A549 (cell line): Measurements from ENCODE around the gene IMMT. TPM values are rescaled to one million over a fixed set of nuclear protein-coding genes. Genes with fewer than 3 reads are reported as not detected.

Experiments used
- ATAC-seq, 2 experiments: fragments of 200-7000 bp in 1 of 2; fragments of >200 bp in 1 of 2; cut with Nextera tagmentation in 1 of 2; cut with Tn5 transposase in 1 of 2; 3 replicates each; pipeline versions ENCODE4 v1.8.0 to v1.9.1; 2018 to 2020; ENCODE audit warnings: mild to moderate bottlenecking in 1 of 2, moderate library complexity in 1 of 2
- CTCF ChIA-PET: fragments of 300-600 bp; sonication (Branson Sonifier 250); formaldehyde crosslinking; extraction: SDS; loops from one replicate; lab custom pipeline; 2021; ENCODE audit warnings: antibody characterized with exemption, inconsistent platforms; lab: Yijun Ruan, JAX
- POLR2A ChIA-PET: fragments of 350-600 bp; formaldehyde crosslinking; extraction: SDS; loops from one replicate; lab custom pipeline; 2021; ENCODE audit warnings: antibody characterized with exemption, inconsistent platforms; lab: Yijun Ruan, JAX
- DNase-seq, 2 experiments: peaks; one replicate each; pipeline versions ENCODE4 v3.0.0 to v3.0.0-alpha.2; 2011 to 2016; ENCODE audit warnings: low read depth in 1 of 2, low spot score in 1 of 2
- FAIRE-seq: peaks from 2 replicates; lab custom pipeline; 2011; peaks lifted over from hg19 to GRCh38; lab: Jason Lieb, UNC
- H3K27ac ChIP-seq, 2 experiments: fragments of >200 bp; sonication (Bioruptor Twin); formaldehyde crosslinking; 3 replicates each; pipeline ENCODE4 v1.5.1; 2016 to 2017
- H3K4me1 ChIP-seq: fragments of >200 bp; sonication (Bioruptor Twin); formaldehyde crosslinking; 3 replicates; pipeline ENCODE4 v1.6.1; 2016
- H3K4me2 ChIP-seq: fragments of >200 bp; sonication (Bioruptor Twin); formaldehyde crosslinking; 3 replicates; pipeline ENCODE4 v1.6.1; 2016
- H3K4me3 ChIP-seq: fragments of >200 bp; sonication (Bioruptor Twin); formaldehyde crosslinking; 3 replicates; pipeline ENCODE4 v1.5.1; 2016
- H3K9me3 ChIP-seq: fragments of >200 bp; sonication (Bioruptor Twin); formaldehyde crosslinking; 3 replicates; pipeline ENCODE4 v1.6.1; 2016
- BHLHE40 ChIP-seq: IDR thresholded peaks from 2 replicates; pipeline ENCODE4 v1.6.1; 2012; ENCODE audit warnings: low read depth, low read length, inconsistent platforms
- CBX2 ChIP-seq: fragments of 200-600 bp; sonication (generic); IDR thresholded peaks from 2 replicates; pipeline ENCODE4 v1.6.1; 2016; ENCODE audit warnings: low read depth, mild to moderate bottlenecking, borderline replicate concordance
- CHD2 ChIP-seq: fragments of 150-350 bp; IDR thresholded peaks from 2 replicates; pipeline ENCODE4 v1.6.1; 2014; ENCODE audit warnings: low read length; ENCODE audit not compliant: partially characterized antibody
- CHD4 ChIP-seq: fragments of 200-600 bp; sonication (generic); IDR thresholded peaks from 2 replicates; pipeline ENCODE4 v1.6.1; 2016; ENCODE audit warnings: antibody characterized with exemption, mild to moderate bottlenecking, borderline replicate concordance
- EHF ChIP-seq: fragments of 250-450 bp; sonication (Bioruptor Pico); IDR thresholded peaks from 2 replicates; pipeline ENCODE4 v1.5.0; 2020; ENCODE audit warnings: mild to moderate bottlenecking
- ESRRA ChIP-seq: fragments of 150-350 bp; IDR thresholded peaks from 2 replicates; pipeline ENCODE4 v1.6.1; 2014; ENCODE audit warnings: mild to moderate bottlenecking, low read length, borderline replicate concordance
- FOSB ChIP-seq: fragments of 250-450 bp; sonication (Bioruptor Pico); IDR thresholded peaks from 2 replicates; pipeline ENCODE4 v1.5.0; 2020; ENCODE audit warnings: mild to moderate bottlenecking, moderate library complexity
- FOXS1 ChIP-seq: fragments of 250-450 bp; sonication (Bioruptor Pico); IDR thresholded peaks from 2 replicates; pipeline ENCODE4 v1.5.0; 2020; ENCODE audit warnings: mild to moderate bottlenecking, moderate library complexity
- HES2 ChIP-seq: fragments of >200 bp; sonication (Bioruptor Twin); formaldehyde crosslinking; IDR thresholded peaks from 2 replicates; pipeline ENCODE4 v1.6.1; 2016
- HOXA7 ChIP-seq: fragments of 250-450 bp; sonication (Bioruptor Pico); IDR thresholded peaks from 2 replicates; pipeline ENCODE4 v1.5.0; 2020; ENCODE audit warnings: mild to moderate bottlenecking, moderate library complexity
- JUNB ChIP-seq: fragments of >200 bp; sonication (Bioruptor Twin); formaldehyde crosslinking; IDR thresholded peaks from 2 replicates; pipeline ENCODE4 v1.6.1; 2016
- MAFK ChIP-seq: fragments of 450-650 bp; IDR thresholded peaks from 2 replicates; pipeline ENCODE4 v1.6.1; 2014; ENCODE audit not compliant: partially characterized antibody
- MAX ChIP-seq: IDR thresholded peaks from 2 replicates; pipeline ENCODE4 v1.6.1; 2012
- NFE2L2 ChIP-seq: fragments of 150-350 bp; conservative IDR thresholded peaks from 2 replicates; pipeline ENCODE4 v1.6.1; 2014; ENCODE audit warnings: low read length
- RAD21 ChIP-seq, 2 experiments: fragments of >200 bp in 1 of 2; sonication (Bioruptor Twin) in 1 of 2; formaldehyde crosslinking in 1 of 2; IDR thresholded peaks in 1 of 2; conservative IDR thresholded peaks in 1 of 2; 2 replicates in 1 of 2; 3 replicates in 1 of 2; pipeline ENCODE4 v1.6.1; 2012 to 2018; ENCODE audit warnings: inconsistent platforms in 1 of 2
- SREBF2 ChIP-seq: fragments of 450-650 bp; IDR thresholded peaks from 2 replicates; pipeline ENCODE4 v1.6.1; 2014; ENCODE audit warnings: mild to moderate bottlenecking, moderate library complexity
- ZC3H11A ChIP-seq: fragments of 450-650 bp; IDR thresholded peaks from 2 replicates; pipeline ENCODE4 v1.6.1; 2014; ENCODE audit warnings: antibody characterized with exemption, mild to moderate bottlenecking
- ZSCAN20 ChIP-seq: fragments of 250-450 bp; sonication (Bioruptor Pico); IDR thresholded peaks from 2 replicates; pipeline ENCODE4 v1.8.0; 2022; ENCODE audit warnings: mild to moderate bottlenecking, moderate library complexity
- WGBS: methylation state at CpG from one replicate; pipeline ENCODE4 v1.1.6; 2017; ENCODE audit errors: missing lambda C conversion rate; 5-methylcytosine and 5-hydroxymethylcytosine counted together
- polyA plus RNA-seq, 4 experiments: library from polyadenylated mRNA; depleted of rRNA in 3 of 4; stranded (reverse); fragments of >200 nt; fragmentation: RNase III in 1 of 4; extraction: RNeasy Plus Mini Kit Qiagen cat#74134 plus additional on column Dnase treatment in 1 of 4; gene quantifications; 2 replicates in 3 of 4; 3 replicates in 1 of 4; pipeline ENCODE4 v1.2.3, GENCODE V29; 2011 to 2017
- TF ChIP-seq, protein P1 (sequence below): IDR thresholded peaks from 2 replicates; pipeline ENCODE4 v1.6.1; 2012
- TF ChIP-seq, protein P2 (sequence below): fragments of 150-350 bp; IDR thresholded peaks from 2 replicates; pipeline ENCODE4 v1.6.1; 2014; ENCODE audit warnings: low read depth, mild to moderate bottlenecking, low read length
- TF ChIP-seq, protein P3 (sequence below): fragments of 200-600 bp; sonication (generic); IDR thresholded peaks from 2 replicates; pipeline ENCODE4 v1.6.1; 2016; ENCODE audit warnings: antibody characterized with exemption, mild to moderate bottlenecking, moderate library complexity

The IMMT gene
- polyA plus RNA-seq, 2 of the 4 experiments (the other 2 are of a cell fraction) = 101 to 126 TPM

- no peak for FAIRE-seq
Measured at GRCh38 chr2:86232910-86233309, 37.6 kb upstream of the IMMT start.

GRCh38 chr2:86232373-86232784, 37.1 kb upstream of the IMMT start:
- ATAC-seq = peak in 1 of 2 experiments; percentile 11; a peak in 1 of 6 replicates
- ChIA-PET POLR2A (no interaction called here), CTCF (interaction anchor here (1.0 to 1.4 kb wide), 2 partner anchors 11 to 33 kb away, joined by 3 to 6 read pairs; partner anchors contain the start of gene MRPL35)
- no peak for FAIRE-seq
- Histone ChIP-seq H3K4me2 (no peak overlapping the region), H3K4me3 (no peak overlapping the region), H3K4me1 (no peaks in the 10 kb centered on the region), H3K27ac (no peak overlapping the region), H3K9me3 (no peaks in the 10 kb centered on the region)
- no peak for TF ChIP-seq CBX2
- TF ChIP-seq, protein P1, sequence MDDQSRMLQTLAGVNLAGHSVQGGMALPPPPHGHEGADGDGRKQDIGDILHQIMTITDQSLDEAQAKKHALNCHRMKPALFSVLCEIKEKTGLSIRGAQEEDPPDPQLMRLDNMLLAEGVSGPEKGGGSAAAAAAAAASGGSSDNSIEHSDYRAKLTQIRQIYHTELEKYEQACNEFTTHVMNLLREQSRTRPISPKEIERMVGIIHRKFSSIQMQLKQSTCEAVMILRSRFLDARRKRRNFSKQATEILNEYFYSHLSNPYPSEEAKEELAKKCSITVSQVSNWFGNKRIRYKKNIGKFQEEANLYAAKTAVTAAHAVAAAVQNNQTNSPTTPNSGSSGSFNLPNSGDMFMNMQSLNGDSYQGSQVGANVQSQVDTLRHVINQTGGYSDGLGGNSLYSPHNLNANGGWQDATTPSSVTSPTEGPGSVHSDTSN = no peak
- TF ChIP-seq NFE2L2 = no peak
- no peak for TF ChIP-seq RAD21 (conservative IDR thresholded peaks at IDR 0.05 in 1 of 2, IDR thresholded peaks at IDR 0.05 in 1 of 2)
- TF ChIP-seq BHLHE40 = no peak
- no peak for TF ChIP-seq EHF (CRISPR knock-in tag)
- no peak for TF ChIP-seq HOXA7 (CRISPR knock-in tag)
- no peak for TF ChIP-seq ZC3H11A
- TF ChIP-seq, protein P2, sequence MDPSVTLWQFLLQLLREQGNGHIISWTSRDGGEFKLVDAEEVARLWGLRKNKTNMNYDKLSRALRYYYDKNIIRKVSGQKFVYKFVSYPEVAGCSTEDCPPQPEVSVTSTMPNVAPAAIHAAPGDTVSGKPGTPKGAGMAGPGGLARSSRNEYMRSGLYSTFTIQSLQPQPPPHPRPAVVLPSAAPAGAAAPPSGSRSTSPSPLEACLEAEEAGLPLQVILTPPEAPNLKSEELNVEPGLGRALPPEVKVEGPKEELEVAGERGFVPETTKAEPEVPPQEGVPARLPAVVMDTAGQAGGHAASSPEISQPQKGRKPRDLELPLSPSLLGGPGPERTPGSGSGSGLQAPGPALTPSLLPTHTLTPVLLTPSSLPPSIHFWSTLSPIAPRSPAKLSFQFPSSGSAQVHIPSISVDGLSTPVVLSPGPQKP = no peak
- TF ChIP-seq ZSCAN20 (CRISPR knock-in tag) = no peak
- TF ChIP-seq HES2 = no peak
- TF ChIP-seq MAX = no peak
- TF ChIP-seq, protein P3, sequence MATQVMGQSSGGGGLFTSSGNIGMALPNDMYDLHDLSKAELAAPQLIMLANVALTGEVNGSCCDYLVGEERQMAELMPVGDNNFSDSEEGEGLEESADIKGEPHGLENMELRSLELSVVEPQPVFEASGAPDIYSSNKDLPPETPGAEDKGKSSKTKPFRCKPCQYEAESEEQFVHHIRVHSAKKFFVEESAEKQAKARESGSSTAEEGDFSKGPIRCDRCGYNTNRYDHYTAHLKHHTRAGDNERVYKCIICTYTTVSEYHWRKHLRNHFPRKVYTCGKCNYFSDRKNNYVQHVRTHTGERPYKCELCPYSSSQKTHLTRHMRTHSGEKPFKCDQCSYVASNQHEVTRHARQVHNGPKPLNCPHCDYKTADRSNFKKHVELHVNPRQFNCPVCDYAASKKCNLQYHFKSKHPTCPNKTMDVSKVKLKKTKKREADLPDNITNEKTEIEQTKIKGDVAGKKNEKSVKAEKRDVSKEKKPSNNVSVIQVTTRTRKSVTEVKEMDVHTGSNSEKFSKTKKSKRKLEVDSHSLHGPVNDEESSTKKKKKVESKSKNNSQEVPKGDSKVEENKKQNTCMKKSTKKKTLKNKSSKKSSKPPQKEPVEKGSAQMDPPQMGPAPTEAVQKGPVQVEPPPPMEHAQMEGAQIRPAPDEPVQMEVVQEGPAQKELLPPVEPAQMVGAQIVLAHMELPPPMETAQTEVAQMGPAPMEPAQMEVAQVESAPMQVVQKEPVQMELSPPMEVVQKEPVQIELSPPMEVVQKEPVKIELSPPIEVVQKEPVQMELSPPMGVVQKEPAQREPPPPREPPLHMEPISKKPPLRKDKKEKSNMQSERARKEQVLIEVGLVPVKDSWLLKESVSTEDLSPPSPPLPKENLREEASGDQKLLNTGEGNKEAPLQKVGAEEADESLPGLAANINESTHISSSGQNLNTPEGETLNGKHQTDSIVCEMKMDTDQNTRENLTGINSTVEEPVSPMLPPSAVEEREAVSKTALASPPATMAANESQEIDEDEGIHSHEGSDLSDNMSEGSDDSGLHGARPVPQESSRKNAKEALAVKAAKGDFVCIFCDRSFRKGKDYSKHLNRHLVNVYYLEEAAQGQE = no peak
- TF ChIP-seq ESRRA = no peak
- 66% methylated on average over 15 of the region's 15 CpGs for WGBS
- DNase-seq = no peak

More at GRCh38 chr2:86232910-86233309, 37.6 kb upstream of the IMMT start:
- ChIA-PET POLR2A (no interaction called here), CTCF (interaction anchor here (1.0 to 1.4 kb wide), 3 partner anchors 11 to 576 kb away, joined by 3 to 6 read pairs (median 3); partner anchors contain the start of gene MRPL35)
- DNase-seq (no peak), ATAC-seq (peak in 1 of 2 experiments; percentile 30; a peak in 3 of 6 replicates)
- TF ChIP-seq NFE2L2 (no peak), CHD2 (no peak), MAFK (no peak), CHD4 (no peak), JUNB (no peak), FOXS1 (no peak), ESRRA (no peak), BHLHE40 (no peak), FOSB (CRISPR knock-in tag) (no peak), SREBF2 (no peak)
- H3K4me3 ChIP-seq = no peak overlapping the region
- no peaks in the 10 kb centered on the region for H3K9me3 ChIP-seq
- WGBS = 70% methylated on average over 6 of the region's 6 CpGs
- H3K4me2 ChIP-seq = no peak overlapping the region
- no peaks in the 10 kb centered on the region for H3K4me1 ChIP-seq
- no peak overlapping the region for H3K27ac ChIP-seq
